ENCODE results near the gene STX1A.
"Not testable (repeated sequence)": the region's sequence is repeated elsewhere in the genome, so short reads cannot be mapped to it uniquely, and the experiment has no call there.

Gene STX1A

DNA sequence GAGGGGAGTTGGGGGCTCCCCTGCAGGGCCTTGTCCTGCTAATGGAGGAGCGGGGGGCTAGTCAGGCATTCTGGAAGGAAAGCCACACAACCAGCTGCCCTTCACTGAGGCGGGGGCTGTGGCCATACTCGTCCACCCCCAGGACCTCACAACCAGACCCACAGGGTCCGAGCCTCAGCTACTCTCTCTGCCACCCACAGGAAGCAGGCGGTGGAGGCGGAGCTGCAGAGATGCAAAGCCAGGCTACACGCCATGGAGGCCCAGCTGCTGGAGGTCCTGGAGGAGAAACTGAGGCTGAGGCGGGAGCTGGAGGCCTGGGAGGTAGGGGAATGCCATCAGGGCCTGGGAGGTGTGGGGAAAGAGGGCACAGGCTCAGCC is 16.0 kb upstream of the STX1A start:
- DNase-seq = no peak

DNA sequence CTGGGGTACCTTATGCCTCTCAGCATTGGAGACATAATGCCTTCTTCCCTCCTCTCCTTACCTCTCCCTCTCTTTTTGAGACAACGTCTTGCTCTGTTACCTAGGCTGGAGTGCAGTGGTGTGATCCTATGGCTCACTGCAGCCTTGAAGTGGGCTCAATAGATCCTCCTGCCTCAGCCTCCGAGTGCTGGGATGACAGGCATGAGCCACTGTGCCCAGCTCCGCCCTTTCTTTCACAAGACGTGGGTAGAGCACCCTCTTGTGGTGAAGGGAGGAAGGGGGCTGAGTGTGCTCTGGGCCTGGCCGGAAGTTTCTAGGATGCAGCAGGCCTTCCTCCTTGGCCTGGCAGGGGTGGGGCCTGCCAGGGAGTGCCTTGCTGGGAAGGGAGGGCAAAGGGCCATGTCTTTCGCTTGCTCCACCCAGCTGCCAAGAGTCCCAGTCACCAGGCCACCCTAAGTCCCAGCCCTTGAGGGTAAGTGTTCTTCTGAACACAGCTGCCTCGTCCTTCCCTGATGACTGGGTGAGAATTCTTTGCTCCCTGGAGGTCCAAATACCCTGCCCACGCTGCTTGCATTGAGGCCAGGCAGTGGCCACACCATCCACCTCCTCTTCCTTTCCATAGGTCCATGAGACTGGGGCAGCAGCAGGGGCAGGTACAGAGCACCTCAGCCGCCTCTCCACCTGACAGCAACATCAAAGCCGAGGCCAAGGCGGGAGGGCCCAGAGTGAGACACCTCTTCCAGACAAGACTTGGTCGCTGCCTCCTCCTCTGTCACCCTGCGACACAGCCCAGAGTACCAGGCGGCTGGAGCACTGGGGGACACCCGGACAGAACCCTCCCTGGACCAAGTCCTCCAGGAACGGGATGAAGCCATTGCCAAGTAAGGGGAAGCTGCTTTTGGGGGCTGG is 15.4 kb upstream of the STX1A start:
- peak; percentile 76 to 85 for DNase-seq

DNA sequence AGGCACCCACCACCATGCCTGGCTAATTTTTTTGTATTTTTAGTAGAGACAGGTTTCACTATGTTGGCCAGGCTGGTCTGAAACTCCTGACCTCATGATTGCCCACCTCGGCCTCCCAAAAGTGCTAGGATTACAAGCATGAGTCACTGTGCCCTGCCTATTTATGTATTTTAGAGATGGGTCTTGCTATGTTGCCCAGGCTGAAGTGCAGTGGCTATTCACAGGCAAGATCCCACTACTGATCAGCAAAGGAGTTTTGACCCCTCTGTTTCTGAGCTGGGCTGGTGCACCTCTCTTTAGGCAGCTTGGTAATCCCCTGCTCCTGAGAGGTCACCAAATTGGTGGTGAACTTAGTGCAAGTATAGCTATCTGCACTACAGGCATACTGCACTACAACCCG is 12.9 kb upstream of the STX1A start:
- DNase-seq = no peak

DNA sequence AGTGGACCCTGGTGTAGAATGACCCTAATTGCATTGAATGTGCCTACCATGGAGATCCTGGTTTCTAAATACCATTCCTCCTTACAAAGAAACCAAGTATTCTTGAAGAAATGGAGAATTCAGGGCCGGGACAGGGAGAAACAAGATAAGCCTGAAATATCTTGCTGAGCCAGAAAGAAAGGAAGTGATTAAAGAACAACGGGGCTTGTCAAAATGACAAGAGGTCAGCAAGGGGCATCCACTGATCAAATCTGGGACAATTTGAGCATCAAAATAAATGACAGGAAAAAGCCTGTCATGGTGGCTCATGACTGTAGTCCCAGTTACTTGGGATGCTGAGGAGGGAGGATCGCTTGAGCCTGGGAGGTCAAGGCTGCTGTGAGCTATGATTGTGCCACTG is 11.0 kb upstream of the STX1A start:
- DNase-seq = no peak

DNA sequence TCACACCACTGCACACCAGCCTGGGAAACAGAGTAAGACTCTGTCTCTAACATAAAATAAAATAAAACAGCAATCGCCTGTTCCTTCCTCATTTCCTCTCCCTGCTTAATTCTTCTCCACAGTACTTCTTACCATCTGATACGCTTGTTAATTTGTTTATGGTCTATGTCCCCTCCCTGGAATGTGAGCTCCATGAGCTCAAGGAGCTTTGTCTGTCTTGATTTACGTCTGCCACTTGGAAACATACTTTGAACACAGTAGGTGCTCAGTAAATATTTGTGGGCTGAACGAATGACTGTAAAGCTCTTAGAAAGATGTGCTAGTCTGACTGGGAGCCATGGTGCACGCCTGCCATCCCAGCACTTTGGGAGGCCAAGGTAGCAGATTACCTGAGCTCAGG is 9.1 kb upstream of the STX1A start:
- DNase-seq = no peak

DNA sequence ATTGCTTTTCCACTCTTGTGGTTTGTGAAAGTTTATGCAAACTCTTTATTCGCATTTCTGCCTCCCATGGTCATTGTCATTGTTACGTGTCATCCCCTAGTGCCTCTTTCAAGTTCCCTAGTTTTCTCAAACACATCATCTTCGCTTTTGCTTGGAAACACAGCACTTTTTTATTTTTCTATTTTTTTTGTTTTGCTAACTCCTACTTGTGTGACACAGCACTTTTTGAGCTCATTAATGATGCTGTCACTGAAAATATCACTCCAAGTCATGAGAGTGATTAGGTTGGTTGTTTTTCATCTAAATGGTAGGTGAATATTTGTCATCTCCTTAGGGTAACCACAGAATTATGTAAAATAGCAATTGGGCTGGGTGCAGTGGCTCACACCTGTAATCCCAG is 8.5 kb upstream of the STX1A start:
- no peak for DNase-seq

DNA sequence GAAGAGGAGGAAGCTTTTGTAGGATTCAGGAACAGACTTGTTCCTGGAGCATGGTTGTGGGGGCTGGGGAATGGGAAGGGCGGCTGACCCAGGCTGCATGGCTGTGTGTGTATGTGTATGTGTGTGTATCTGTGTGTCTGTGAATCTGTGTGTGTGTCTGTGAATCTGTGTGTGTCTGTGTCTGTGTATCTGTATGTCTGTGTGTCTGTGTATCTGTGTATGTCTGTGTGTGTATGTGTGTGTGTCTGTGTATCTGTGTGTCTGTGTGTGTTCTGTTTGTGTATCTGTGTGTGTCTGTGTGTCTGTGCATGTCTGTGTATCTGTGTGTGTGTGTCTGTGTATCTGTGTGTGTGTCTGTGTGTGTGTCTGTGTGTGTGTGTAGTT is 6.6 kb upstream of the STX1A start:
- no peak for DNase-seq

DNA sequence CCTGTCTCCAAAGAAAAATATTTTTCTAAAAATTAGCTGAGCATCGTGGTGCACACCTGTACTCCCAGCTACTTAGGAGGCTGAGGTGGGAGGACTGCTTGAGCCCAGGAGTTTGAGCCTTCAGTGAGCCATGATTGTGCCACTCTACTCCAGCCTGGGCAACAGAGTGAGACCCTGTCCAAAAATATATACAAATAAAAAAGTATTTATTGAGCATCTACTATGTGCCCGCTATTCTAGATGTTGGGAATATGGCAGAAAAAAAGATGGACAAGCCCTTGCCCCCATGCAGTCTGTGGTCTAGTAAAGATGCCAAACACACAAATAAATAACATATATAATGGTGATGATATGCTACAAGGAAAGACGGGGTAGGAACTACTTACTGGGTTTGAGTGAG is 4.3 kb upstream of the STX1A start:
- DNase-seq = no peak

DNA sequence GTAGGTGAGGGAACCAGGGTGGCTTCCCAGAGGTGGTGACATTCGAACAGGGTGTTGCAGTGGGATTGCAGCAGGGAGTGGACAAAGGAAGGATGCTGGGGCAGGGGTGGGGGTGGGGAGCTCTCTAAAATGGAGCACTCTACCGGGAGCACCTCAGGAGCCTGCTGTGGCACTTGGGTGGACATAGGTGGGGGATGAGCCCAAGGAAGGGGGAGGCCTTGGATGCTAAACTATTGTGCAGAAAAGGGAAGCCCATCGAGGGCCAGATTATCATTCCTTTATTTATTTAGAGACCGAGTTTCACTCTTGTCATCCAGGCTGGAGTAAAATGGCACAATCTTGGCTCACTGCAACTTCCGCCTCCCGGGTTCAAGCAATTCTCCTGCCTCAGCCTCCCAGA is 3.3 kb upstream of the STX1A start:
- no peak for DNase-seq

DNA sequence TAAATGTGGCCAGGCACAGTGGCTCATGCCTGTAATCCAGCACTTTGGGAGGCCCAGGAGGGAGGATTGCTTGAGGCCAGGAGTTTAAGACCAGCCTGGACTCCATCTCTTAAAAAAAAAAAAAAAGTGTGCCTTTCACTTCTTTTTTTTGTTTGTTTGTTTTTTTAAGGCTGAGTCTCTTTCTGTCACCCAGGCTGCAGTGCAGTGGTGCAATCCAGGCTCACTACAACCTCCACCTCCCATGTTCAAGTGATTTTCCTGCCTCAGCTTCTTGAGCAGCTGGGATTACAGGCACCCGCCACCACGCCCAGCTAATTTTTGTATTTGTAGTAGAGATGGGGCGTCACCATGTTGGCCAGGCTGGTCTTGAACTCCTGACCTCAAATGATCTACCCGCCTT is 2.7 kb upstream of the STX1A start:
- not testable (repeated sequence) for DNase-seq

DNA sequence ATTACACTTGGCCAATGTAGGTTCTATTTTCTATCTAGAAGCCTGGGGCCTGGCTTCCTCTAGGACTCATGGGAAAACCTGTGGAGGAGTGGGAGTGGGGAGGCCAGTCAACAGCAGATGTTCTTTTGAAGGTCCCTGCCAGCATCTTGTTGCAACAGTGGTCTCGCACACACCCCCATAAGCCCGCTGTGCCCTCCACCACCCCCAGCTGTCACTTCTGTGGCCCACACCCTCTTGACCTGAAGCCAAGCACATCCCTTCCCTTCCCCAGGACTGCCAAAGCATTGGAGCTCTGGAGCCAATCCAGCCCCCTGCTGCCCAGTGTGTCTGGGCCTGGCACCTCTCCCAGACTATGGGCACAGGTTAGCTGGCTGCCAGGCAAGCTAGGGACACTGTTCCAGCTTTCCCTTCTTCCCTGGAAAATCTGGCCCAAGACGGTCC is 1.9 kb upstream of the STX1A start:
- DNase-seq = peak; percentile 87 to 94

DNA sequence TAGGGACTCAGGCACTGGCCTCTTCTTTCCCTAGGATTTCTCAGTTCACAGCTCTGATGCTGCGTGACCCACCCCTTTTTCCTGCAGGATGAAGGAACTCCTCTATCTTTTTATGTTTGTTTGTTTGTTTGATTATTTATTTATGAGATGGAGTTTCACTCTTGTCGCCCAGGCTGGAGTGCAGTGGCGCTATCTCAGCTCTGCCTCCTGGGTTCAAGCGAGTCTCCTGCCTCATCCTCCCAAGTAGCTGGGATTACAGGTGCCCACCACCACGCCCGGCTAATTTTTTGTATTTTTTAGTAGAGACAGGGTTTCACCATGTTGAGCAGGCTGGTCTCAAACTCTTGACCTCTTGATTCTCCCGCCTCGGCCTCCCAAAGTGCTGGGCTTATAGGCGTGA is 974 bp upstream of the STX1A start:
- DNase-seq = not testable (repeated sequence)

DNA sequence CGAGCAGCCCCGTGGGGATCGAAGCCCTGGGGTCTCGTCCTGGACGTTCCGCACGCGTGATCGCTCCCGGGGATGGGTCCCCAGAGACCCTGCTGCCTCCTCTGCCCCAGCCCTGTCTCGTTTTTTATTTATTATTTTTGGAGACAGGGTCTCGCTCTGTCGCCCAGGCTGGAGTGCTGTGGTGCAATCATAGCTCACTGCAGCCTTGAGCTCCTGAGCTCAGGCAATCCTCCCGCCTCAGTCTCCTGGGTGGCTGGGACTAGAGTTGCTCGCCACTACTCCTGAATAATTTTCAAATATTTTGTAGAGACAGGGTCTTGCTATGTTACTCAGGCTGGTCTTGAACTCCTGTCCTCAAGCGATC is 319 bp upstream of the STX1A start:
- no peak for DNase-seq

DNA sequence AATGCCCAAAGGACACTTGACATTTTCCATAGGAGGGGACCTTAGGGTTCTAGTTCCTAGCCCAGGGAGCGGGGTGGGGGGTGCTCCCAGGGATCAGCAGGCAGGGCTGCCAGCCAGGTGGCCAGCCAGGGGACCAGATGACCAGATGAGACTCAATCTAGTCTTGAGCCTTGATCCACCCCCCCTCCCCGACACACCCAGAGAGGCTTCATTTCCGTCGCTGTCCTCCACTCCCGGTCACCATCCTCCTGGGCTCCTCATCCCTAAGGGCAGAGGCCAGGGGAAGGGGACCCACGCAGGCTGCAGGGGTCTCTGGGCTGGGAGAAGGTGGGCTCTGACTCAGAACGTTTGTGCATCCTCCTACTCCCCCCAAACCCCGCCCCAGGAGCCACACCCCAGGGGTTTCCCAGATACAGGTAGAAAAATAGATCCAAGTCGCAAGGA is 1.0 kb downstream of the STX1A start:
- DNase-seq = no peak

DNA sequence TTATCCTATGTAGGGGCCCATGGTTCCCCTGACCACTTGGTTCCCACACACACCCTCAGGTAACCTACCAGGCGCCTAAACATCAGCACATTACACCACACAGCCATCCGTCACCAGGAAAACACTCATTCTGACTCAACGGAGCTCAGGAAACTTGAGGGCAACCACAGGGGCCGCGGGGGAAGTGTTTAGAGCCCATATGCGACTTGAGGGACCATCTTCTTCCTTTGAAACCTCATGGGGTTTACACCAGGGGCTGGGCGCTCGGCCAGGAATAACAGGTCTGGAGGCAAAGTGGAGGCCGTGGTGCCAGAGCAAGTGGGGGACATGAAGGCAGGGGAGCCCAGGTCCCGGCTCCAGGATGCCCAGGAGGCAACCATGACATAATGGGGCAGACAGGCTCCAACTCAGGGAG is 1.5 kb downstream of the STX1A start:
- no peak for DNase-seq

DNA sequence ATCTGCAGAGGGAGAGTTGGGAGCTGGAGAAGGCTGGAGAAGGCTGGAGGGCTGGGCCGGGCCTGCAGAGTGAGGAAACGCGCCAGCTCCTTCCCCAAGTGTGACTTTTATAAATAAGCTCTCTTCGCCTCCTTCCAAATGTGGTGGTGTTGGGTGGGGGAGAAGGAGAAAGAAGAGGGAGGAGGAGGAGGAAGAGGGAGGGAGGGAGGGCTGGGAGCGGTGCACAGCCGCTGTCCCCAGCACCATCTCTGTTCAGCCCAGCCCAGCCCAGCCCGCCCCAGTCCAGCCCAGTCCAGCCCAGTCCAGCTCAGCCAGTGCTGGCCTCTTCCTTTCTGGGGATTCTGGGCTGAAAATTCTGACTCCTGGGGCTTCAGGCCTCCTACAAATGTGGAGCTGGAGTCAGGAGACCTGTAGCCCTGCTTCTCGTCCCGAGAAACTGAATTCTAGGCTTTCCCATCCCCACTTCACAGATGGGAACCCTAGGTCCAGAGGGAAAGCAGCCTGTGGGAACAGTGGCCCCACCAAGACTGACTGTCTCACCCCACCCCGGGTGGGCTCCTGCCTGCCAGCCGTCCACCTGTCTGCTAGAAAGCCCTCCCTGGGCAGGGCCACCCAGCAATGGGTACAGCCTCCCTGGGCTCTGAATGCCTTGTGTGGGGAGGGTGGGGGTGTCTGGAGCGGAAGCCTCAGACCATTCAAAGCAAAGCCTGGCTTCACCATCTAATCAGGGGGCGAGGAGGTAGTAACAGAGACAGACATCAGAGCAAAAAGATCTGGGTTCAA is 2.3 kb downstream of the STX1A start:
- DNase-seq = no peak

DNA sequence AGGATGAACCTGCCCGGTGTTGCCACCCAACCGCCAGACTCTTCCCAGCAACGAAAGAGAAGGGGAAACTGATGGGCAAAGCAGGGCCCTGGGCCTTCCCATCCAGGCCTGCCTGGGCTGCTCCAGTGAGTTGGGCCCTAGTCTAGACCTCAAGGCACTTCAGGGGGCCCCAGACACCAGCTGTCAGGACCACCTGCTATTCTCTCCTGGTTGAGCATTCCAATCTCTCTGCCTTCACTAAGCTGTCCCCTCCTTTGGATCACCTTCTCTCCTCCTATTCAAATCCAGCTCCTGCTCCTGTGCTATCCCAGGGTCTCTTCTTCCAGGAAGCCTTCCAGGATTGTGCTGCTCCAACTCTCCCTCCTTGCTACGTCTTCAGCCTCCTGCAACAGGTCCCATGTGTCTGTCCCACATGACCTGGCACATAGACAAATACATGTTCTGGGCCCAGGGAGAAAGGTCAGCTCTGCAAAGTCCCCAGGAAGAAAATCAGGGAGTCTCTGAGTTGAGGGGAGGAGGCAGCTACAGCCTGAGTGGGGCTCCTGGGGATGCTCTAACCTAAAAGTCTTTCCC is 3.1 kb downstream of the STX1A start:
- DNase-seq = no peak

DNA sequence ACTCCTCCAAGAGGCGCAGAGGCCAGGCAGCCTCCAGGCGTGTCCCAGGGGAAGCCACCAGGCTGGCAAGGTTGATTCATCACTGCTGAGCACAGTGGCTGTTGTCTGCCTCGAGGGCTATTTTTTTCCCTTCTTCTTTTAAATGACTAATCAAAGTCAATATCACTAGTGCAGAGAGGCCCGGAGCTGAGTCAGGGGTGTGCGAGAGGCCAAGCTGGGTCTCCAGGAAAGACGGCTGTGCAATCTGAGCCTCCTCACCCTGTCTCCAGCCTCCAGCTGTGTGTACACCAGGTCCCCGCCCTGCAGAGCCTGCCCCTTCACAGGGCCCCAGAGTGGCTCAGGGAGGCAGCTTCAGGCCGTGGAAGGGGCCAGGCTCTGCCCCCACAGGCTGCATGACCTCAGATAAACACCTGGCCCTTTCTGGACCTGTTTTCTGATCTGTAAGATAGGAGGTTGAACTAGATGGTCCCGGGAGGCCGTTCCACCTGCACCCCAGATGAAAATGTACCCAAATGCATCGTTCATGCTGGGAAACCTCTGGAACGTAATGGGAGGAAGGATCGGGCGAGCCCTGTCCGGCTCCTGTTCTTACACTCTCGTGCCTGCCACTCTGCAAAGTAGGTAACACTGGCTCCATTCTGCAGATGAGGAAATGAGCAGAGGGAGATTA is 3.7 kb downstream of the STX1A start:
- peak; percentile 42 to 62 for DNase-seq

DNA sequence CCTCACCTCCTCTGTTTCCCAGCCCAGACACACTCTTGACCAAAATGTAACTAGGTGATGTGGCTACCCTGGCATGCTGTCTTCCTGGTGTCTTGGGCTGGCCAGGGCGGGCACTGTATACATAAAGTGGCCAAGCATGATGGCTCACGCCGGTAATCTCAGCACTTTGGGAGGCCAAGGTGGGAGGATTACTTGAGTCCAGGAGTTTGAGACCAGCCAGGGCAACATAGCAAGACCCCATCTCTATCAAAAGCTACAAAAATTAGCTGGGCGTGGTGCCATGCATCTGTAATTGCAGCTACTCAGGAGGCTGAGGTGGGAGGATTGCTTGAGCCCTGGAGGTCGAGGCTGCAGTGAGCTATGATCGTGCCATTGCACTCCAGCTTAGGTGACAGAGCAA is 6.2 kb downstream of the STX1A start:
- not testable (repeated sequence) for DNase-seq

DNA sequence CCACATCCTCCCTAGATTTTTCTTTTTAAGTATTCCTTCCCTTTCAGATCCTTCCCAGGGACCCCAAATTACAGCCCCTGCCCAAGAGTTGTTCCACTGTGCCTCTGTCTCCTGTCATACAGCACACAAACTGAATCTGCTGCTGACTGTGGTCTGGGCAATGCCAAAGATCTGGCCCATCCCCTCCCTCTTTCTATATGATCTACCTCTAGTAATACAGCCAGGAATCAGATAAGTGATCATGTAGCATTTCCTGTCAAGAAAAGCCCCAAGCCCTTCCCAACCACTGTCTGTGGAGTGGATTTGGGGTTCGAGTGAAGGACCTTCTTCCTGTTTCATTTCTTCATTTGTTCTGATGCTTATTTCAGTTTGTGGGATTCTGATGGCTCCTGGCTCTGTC is 6.7 kb downstream of the STX1A start:
- DNase-seq = no peak

DNA sequence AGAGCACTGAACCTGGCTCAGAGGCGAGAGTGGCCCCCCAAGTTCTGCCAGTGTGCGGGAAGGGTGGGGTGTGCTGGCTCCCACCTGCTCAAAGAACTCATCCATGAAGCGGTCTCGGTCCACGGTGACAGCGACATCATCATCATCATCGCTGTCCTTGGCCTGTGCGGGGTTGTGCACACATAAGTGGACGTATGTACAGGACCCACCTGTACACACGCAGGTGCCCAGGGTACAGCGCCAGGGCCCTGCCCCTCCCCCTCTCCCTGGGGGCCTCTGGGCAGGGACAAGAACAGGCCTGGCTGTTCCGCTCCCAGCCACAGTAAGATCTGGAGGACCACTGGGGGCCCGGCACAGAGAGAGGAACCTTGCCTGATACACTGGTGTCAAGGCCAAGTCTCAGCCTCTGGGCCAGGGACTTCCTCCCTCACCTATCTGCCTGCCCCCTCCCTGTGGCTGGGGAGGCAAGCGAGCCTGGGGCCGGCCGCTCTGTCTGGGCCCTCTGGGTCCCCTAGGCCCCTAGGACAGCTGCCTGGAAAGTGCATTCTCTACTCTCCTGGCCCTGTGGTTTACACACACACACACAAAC is 10.4 kb downstream of the STX1A start:
- no peak for DNase-seq

DNA sequence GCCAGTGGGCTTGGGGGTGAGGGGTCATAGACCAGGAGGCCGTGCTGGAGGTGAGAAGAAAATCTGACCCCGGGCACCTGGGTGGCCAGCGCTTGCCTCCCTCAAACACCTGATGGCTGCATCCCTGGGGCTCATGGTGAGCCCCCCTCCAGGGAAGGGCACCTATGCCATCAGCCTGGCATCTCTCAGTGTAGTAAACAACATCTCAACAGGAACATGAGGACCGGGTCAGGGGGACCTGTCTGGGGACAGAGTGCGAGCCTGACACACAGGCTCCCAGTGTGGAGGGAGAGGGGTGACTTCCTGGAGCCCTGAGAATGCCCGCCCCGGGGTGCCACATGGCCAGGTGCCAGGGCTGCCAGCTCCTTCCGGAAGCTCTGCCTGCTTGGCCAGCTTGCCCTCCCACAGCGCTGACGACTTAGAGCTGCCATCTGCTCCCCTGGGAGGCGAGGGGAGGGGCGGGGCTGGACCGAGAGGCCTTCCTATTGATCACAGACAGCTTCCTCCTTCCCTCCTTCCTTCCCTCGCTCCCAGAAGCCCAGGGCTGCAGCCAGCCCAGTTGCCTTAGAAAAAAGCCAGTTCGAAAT is 12.3 kb downstream of the STX1A start:
- peak; percentile 89 to 95 for DNase-seq
